UCSD-AML1 (cell line): ENCODE results near the gene GMCL2.
A peak's percentile ranks its signal among the peaks of the same experiment; 100 is the strongest.

Experiments
- DNase-seq: peaks from one replicate; lab custom pipeline; 2025; ENCODE audit not compliant: unreplicated experiment; lab: John Stamatoyannopoulos, UW

Gene GMCL2

DNA sequence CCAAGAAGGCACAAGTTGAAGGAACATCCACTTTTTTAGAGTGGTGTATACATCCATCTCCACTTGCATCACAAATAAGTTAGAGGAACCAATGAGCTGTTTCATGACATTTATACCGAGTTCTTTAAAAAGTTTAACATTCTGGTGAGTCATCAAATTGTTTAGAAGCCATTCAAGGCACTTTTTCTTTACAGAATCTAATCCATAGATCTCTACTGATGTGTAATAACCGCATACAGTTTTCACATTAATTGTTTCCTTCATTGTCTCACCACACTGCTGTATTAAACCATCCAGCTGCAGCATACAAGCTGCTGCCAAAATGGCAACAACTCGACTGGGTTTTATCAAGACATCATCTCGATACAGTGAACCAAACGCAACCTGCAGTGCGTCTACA, 744 bp downstream of the GMCL2 start:
- DNase-seq = no peak

GRCh38 chr5:178182158-178182876, 4.9 kb downstream of the GMCL2 start:
- peak; percentile 61 for DNase-seq

- no peak for DNase-seq
Measured at GRCh38 chr5:178180141-178180863, 6.9 kb downstream of the GMCL2 start.

GRCh38 chr5:178177569-178177968, 9.6 kb downstream of the GMCL2 start:
- no peak for DNase-seq

DNA sequence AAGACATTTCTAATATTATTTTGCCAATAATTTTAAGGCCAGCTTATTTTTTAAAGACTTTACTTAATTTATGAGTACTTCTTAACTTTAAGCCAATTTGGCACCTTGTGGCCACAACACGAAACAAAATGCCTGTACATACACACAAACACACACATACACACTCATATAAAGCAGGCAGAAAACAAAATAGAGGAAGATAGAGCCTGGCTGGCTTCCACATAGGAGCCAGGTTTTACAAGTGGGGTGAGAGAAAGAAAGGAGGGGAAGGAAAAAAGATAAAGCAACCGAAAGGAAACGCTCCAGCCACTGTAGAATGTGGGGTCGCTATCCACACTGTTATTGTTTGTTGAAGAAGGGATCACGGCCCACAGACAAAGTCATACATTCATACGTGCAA, 10.4 kb downstream of the GMCL2 start:
- no peak for DNase-seq

- no peak for DNase-seq
Measured at GRCh38 chr5:178174456-178174855, 12.7 kb downstream of the GMCL2 start.

DNA sequence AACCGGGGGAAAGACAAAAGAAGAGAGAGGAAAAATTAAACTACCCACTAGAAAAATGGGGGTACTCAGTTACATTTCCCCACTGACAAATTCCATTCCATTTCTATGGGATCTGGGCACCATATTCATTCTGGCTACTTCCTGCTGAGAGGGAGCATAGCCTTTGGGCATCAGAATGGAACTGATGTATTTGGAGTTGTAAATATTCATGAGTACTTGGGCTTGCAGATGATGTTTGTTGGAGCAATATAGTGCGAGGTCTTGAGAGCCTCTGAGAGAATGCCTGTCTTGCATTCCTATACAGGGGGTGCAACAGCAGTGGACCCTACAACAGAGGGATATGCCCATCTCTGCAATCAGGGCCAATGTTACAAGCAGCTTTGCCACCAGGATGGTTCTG, 16.7 kb downstream of the GMCL2 start:
- no peak for DNase-seq

DNA sequence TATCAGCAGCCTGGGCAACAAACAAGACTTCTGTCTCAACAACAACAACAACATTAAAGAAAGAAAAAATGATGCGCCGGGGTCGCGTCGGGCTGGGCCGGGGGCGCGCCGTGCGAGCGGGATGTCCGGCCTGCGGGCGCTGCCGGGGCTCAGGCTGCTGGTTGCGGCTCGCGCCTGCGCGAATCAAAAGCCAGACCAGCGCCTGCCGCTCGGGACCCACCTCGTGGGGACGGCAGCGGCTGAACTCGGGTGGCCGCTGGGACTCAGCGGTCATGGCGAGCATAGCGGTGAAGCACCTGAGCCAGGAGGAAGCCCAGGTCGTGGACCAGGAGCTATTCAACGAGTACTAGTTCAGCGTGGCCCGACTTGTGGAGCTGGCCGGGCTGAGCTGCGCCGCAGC, 21.6 kb downstream of the GMCL2 start:
- DNase-seq = no peak

- DNase-seq = peak; percentile 86
Measured at GRCh38 chr5:178163772-178164735, 23.1 kb downstream of the GMCL2 start.

DNA sequence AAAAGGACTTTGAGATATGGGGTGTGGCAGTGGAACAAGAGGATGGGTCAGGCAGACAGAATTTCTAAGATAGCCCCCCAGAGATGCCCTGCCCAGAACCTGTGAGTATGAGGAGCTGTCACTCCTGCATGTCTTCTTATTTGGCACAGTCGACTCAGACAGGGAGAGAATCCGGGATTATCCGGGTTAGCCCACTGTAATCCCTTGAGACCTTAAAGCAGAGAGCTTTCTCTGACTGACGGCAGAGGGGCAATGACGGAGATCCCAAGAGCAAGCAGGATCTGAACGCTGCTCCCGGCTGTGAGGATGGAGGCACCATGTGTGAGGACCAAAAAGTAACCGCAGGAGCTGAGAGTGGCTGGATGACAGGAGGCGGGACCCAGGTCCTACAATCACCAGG, 24.7 kb downstream of the GMCL2 start:
- DNase-seq = no peak

- no peak for DNase-seq
Measured at GRCh38 chr5:178160176-178160575, 27.0 kb downstream of the GMCL2 start.

DNA sequence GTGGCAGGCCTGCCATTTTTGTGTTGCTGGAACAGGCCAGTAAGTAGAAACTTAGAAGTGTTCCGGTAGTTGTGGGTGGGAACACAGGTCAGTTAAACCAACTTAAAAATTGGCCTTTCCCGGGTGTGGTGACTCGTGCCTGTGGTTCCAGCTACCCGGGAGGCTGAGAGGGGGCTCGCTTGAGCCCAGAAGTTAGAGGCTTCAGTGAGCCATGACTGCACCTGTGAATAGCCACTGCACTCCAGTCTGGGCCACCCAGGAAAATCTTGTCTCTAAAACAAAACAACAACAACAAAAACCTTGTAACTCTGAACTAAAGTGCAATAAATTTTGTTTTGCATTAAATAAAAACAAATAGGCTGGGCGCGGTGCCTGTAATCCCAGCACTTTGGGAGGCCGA, 32.1 kb downstream of the GMCL2 start:
- DNase-seq = no peak

- peak; percentile 99 for DNase-seq
Measured at GRCh38 chr5:178153530-178154340, 33.4 kb downstream of the GMCL2 start, which contains the start of gene NHP2. Gene NHP2 (minus strand): TSS chr5:178153885. CDS start chr5:178153817, 68 bp downstream.

DNA sequence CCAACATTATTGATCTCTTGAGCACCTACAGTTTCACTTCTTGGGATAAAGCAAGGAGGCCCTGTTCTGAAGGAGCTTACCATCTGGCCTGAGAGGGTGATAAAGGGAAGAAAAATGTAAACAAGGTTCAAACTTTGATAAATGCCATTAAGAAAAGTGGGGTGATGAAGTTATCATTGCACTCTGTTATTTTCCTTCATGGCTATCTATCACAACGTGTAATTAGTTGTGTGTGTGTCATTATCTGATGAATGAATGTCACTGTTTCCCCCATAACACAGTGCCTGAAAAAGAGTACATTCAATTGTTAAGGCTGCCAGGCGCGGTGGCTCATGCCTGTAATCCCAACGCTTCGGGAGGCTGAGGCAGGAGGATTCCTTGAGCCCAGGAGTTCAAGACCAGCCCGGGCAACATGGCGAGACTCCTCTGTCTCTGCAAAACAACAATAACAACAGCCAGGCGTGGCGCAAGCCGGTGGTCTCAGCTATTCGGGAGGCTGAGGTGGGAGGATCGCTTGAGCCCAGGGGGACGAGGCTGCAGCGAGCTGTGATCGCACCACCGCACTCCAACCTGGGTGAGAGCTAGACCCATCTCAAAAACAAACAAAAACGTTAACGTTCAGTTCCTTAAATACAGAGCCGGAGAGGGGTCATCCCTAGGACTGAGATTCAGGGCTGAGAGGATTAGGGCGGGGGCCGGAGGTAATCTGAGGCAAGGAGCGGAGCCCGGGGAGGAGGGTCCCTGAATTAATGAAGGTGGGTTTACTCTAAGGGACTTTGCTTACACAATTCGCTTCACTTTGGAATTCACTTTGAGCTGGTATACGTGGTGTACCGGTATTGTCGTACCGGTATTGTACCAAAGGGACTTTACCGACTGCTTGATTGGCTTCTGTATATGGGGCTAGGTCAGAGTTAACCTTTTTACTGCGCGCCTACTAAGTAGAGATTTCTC, 34.4 kb downstream of the GMCL2 start:
- no peak for DNase-seq

DNA sequence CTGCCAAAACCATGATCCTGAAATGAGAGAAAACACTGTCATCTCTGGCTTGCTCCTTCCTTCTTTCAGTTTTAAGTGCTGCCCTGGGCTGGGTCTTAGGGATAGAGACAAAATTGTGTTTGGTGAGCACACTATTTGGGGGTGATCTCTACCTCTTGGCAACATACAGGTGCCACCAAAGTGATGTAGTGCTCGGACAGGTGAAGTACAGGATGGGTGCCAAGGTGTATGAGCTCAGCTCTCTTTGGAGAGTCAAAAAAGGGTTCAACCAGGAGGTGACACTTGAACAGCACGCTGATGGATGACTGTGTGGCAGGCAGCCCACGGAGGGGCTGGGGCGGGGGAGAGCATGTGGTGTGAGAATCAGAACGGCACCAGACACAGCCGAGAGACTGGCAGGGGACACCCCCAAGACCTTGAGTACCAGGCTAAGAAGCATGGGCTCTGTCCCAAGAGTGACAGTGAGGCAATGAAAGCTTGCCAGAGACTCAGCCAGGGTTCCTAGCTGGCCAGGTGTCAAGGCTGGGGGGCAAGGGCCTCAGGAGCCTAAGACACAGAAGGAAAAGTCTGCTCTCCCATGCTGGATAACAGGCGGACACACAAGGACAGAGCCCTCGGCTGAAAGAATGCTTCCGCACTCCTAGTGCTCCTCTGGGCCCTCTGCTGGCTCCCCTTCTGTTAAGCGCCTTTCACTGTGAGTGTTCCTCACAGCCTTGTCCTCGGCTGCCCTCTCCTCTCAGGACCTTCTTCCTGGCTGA, 36.0 kb downstream of the GMCL2 start:
- no peak for DNase-seq

GRCh38 chr5:178149199-178149932, 37.8 kb downstream of the GMCL2 start:
- DNase-seq = no peak

DNA sequence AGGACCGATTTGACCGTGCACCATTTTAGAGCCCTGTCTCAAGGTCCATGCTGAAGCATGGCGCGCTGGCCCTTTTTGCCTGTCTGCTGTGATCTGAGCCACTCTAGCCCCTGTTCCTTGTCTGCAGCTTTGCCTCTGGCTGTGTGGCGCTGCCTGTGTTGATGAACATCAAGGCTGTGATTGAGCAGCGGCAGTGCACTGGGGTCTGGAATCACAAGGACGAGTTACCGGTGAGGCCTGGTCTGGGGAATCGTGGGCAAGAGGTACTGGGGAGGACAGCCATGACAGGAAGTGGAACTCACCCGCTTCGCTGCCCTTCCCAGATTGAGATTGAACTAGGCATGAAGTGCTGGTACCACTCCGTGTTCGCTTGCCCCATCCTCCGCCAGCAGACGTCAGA, 39.8 kb downstream of the GMCL2 start:
- no peak for DNase-seq
